K562 (cell line): ENCODE measurements around the gene PCNX2. TPM values are rescaled to one million over a fixed set of nuclear protein-coding genes. Genes with fewer than 3 reads are reported as not detected.

Source experiments
- ZNF407 ChIP-seq: fragments of 450-650 bp; IDR thresholded peaks from 2 replicates; pipeline ENCODE4 v1.6.1; 2016; ENCODE audit warnings: low read depth
- polyA plus RNA-seq, 8 experiments: library from polyadenylated mRNA; depleted of rRNA in 4 of 8; stranded (reverse) in 5 of 8; unstranded in 3 of 8; fragments of >200 nt; fragmentation: Nextera tagmentation in 2 of 8; fragmentation: Illumina TruSeq in 1 of 8; extraction: Ambion mirVana in 2 of 8; extraction: Trizol in 1 of 8; gene quantifications; 2 replicates each; pipeline versions ENCODE4 v1.2.1 to v1.2.3, GENCODE V29; 2011 to 2014; ENCODE audit warnings: inconsistent platforms in 1 of 8, missing spikeins in 1 of 8
- total RNA-seq, 7 experiments: library from RNA; depleted of rRNA in 6 of 7; stranded (reverse); fragments of >200 nt in 6 of 7; fragmentation: Illumina TruSeq in 2 of 7; extraction: Trizol in 2 of 7; gene quantifications; 2 replicates each; pipeline versions ENCODE4 v1.2.1 to v1.2.3, GENCODE V29; 2011 to 2021; ENCODE audit warnings: low replicate concordance in 1 of 7
- TF ChIP-seq, protein P1 (sequence below): fragments of 450-650 bp; IDR thresholded peaks from 2 replicates; pipeline ENCODE4 v1.6.1; 2016; ENCODE audit warnings: mild to moderate bottlenecking, moderate library complexity
- TF ChIP-seq, protein P2 (sequence below), 2 experiments: IDR thresholded peaks; 2 replicates each; pipeline ENCODE4 v1.6.1; 2011; ENCODE audit warnings: borderline replicate concordance in 1 of 2, control low read depth in 1 of 2, low read depth in 1 of 2, low read length in 1 of 2, mild to moderate bottlenecking in 1 of 2, mixed read lengths in 1 of 2, moderate library complexity in 1 of 2; ENCODE audit not compliant: insufficient read depth in 1 of 2, insufficient read length in 1 of 2, poor library complexity in 1 of 2, severe bottlenecking in 1 of 2; ENCODE audit errors: extremely low read depth in 1 of 2

The PCNX2 gene
- total and polyA plus RNA-seq, 9 of the 15 experiments (the other 6 are each of a cell fraction or from before 2014, with no cell fraction given) = 0.07 to 0.33 TPM; not detected in 7

- TF ChIP-seq, protein P1, sequence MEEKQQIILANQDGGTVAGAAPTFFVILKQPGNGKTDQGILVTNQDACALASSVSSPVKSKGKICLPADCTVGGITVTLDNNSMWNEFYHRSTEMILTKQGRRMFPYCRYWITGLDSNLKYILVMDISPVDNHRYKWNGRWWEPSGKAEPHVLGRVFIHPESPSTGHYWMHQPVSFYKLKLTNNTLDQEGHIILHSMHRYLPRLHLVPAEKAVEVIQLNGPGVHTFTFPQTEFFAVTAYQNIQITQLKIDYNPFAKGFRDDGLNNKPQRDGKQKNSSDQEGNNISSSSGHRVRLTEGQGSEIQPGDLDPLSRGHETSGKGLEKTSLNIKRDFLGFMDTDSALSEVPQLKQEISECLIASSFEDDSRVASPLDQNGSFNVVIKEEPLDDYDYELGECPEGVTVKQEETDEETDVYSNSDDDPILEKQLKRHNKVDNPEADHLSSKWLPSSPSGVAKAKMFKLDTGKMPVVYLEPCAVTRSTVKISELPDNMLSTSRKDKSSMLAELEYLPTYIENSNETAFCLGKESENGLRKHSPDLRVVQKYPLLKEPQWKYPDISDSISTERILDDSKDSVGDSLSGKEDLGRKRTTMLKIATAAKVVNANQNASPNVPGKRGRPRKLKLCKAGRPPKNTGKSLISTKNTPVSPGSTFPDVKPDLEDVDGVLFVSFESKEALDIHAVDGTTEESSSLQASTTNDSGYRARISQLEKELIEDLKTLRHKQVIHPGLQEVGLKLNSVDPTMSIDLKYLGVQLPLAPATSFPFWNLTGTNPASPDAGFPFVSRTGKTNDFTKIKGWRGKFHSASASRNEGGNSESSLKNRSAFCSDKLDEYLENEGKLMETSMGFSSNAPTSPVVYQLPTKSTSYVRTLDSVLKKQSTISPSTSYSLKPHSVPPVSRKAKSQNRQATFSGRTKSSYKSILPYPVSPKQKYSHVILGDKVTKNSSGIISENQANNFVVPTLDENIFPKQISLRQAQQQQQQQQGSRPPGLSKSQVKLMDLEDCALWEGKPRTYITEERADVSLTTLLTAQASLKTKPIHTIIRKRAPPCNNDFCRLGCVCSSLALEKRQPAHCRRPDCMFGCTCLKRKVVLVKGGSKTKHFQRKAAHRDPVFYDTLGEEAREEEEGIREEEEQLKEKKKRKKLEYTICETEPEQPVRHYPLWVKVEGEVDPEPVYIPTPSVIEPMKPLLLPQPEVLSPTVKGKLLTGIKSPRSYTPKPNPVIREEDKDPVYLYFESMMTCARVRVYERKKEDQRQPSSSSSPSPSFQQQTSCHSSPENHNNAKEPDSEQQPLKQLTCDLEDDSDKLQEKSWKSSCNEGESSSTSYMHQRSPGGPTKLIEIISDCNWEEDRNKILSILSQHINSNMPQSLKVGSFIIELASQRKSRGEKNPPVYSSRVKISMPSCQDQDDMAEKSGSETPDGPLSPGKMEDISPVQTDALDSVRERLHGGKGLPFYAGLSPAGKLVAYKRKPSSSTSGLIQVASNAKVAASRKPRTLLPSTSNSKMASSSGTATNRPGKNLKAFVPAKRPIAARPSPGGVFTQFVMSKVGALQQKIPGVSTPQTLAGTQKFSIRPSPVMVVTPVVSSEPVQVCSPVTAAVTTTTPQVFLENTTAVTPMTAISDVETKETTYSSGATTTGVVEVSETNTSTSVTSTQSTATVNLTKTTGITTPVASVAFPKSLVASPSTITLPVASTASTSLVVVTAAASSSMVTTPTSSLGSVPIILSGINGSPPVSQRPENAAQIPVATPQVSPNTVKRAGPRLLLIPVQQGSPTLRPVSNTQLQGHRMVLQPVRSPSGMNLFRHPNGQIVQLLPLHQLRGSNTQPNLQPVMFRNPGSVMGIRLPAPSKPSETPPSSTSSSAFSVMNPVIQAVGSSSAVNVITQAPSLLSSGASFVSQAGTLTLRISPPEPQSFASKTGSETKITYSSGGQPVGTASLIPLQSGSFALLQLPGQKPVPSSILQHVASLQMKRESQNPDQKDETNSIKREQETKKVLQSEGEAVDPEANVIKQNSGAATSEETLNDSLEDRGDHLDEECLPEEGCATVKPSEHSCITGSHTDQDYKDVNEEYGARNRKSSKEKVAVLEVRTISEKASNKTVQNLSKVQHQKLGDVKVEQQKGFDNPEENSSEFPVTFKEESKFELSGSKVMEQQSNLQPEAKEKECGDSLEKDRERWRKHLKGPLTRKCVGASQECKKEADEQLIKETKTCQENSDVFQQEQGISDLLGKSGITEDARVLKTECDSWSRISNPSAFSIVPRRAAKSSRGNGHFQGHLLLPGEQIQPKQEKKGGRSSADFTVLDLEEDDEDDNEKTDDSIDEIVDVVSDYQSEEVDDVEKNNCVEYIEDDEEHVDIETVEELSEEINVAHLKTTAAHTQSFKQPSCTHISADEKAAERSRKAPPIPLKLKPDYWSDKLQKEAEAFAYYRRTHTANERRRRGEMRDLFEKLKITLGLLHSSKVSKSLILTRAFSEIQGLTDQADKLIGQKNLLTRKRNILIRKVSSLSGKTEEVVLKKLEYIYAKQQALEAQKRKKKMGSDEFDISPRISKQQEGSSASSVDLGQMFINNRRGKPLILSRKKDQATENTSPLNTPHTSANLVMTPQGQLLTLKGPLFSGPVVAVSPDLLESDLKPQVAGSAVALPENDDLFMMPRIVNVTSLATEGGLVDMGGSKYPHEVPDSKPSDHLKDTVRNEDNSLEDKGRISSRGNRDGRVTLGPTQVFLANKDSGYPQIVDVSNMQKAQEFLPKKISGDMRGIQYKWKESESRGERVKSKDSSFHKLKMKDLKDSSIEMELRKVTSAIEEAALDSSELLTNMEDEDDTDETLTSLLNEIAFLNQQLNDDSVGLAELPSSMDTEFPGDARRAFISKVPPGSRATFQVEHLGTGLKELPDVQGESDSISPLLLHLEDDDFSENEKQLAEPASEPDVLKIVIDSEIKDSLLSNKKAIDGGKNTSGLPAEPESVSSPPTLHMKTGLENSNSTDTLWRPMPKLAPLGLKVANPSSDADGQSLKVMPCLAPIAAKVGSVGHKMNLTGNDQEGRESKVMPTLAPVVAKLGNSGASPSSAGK = no peak
- TF ChIP-seq ZNF407 = no peak
- TF ChIP-seq, protein P2, sequence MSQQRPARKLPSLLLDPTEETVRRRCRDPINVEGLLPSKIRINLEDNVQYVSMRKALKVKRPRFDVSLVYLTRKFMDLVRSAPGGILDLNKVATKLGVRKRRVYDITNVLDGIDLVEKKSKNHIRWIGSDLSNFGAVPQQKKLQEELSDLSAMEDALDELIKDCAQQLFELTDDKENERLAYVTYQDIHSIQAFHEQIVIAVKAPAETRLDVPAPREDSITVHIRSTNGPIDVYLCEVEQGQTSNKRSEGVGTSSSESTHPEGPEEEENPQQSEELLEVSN (IDR thresholded peaks at IDR 0.05; ENCODE audit: borderline replicate concordance in 1 of 2, extremely low read depth in 1 of 2, insufficient read depth in 1 of 2, insufficient read length in 1 of 2, low read depth in 1 of 2, low read length in 1 of 2, poor library complexity in 1 of 2, severe bottlenecking in 1 of 2) = no peak
Measured at GRCh38 chr1:232968965-232969364, 326.6 kb downstream of the PCNX2 start (continued).
